K562 (cell line): ENCODE data around the gene SLC9A1. TPM values are rescaled to one million over a fixed set of nuclear protein-coding genes. Genes with fewer than 3 reads are reported as not detected.

ENCODE experiments used
- ATAC-seq: fragments of 200-7000 bp; cut with Tn5 transposase; 3 replicates; pipeline ENCODE4 v1.9.1; 2020; ENCODE audit warnings: moderate library complexity
- BruUV-seq: library from RNA; stranded (reverse); fragments of 400-500 nt; replicated peaks from 2 replicates; lab custom pipeline; 2021; lab: Mats Ljungman, UMichigan
- CTCF ChIA-PET: fragments of 300-600 bp; formaldehyde crosslinking; extraction: SDS; loops from one replicate; lab custom pipeline; 2021; ENCODE audit warnings: low intra/inter-chr PET ratio; lab: Yijun Ruan, JAX
- POLR2A ChIA-PET: fragments of 300-600, 350-650 bp; sonication (Branson Sonifier 250); formaldehyde crosslinking; extraction: SDS; loops from one replicate; lab custom pipeline; 2021; ENCODE audit warnings: antibody characterized with exemption, inconsistent platforms; lab: Yijun Ruan, JAX
- DNase-seq, 4 experiments: peaks; one replicate each; pipeline versions ENCODE4 v3.0.0 to v3.0.0-alpha.2; 2011 to 2018; ENCODE audit warnings: low spot score in 3 of 4, mixed read lengths in 3 of 4; ENCODE audit errors: extremely low read depth in 1 of 4
- FAIRE-seq: peaks from 2 replicates; lab custom pipeline; 2011; peaks lifted over from hg19 to GRCh38; lab: Jason Lieb, UNC
- H2AFZ ChIP-seq: 2 replicates; pipeline ENCODE4 v1.6.0; 2011; ENCODE audit warnings: low read depth, low read length, control low read depth, inconsistent platforms
- H3K27ac ChIP-seq: fragments of 200-600 bp; 3 replicates; pipeline ENCODE4 v1.8.0; 2011; ENCODE audit warnings: low read depth, mild to moderate bottlenecking, control low read depth, inconsistent platforms, low read length, moderate library complexity, mixed read lengths; ENCODE audit errors: extremely low read depth
- H3K27me3 ChIP-seq, 2 experiments: fragments of 300-600 bp in 1 of 2; 2 replicates in 1 of 2; 3 replicates in 1 of 2; pipeline versions ENCODE4 v1.6.0 to v1.8.0; 2011; ENCODE audit warnings: inconsistent platforms in 2 of 2, low read length in 2 of 2, mild to moderate bottlenecking in 1 of 2, mixed read lengths in 1 of 2, moderate library complexity in 1 of 2; ENCODE audit not compliant: control insufficient read depth in 2 of 2, insufficient read depth in 2 of 2
- H3K36me3 ChIP-seq: fragments of 300-600 bp; 3 replicates; pipeline ENCODE4 v1.8.0; 2011; ENCODE audit warnings: mild to moderate bottlenecking, low read length, inconsistent platforms; ENCODE audit not compliant: control insufficient read depth, insufficient read depth
- H3K4me1 ChIP-seq, 2 experiments: fragments of 200-600 bp in 1 of 2; replicated peaks in 1 of 2; 2 replicates in 1 of 2; 3 replicates in 1 of 2; pipeline versions ENCODE4 v1.5.1 to v1.8.0; 2011; ENCODE audit warnings: inconsistent platforms in 2 of 2, low read length in 2 of 2, mild to moderate bottlenecking in 1 of 2, mixed read lengths in 1 of 2, moderate library complexity in 1 of 2; ENCODE audit not compliant: control insufficient read depth in 2 of 2, insufficient read depth in 2 of 2
- H3K4me2 ChIP-seq: 2 replicates; pipeline ENCODE4 v1.6.1; 2011; ENCODE audit warnings: low read length, control low read depth, inconsistent platforms, mixed read lengths; ENCODE audit not compliant: insufficient read depth
- H3K4me3 ChIP-seq: fragments of 200-600 bp; sonication (generic), shearing (Covaris generic); 2 replicates; pipeline ENCODE4 v1.5.1; 2016; ENCODE audit warnings: control low read depth, inconsistent platforms
- H3K79me2 ChIP-seq: fragments of 200-600 bp; 3 replicates; pipeline ENCODE4 v1.8.0; 2011; ENCODE audit warnings: low read length, inconsistent platforms; ENCODE audit not compliant: control insufficient read depth, insufficient read depth
- H3K9ac ChIP-seq, 2 experiments: 2 replicates each; pipeline versions ENCODE4 v1.6.0 to v1.6.1; 2011; ENCODE audit warnings: low read depth in 2 of 2, low read length in 2 of 2, control low read depth in 1 of 2, inconsistent platforms in 1 of 2, mild to moderate bottlenecking in 1 of 2, mixed read lengths in 1 of 2; ENCODE audit not compliant: insufficient read depth in 1 of 2
- H3K9me1 ChIP-seq: one replicate; pipeline ENCODE4 v1.6.0; 2011; ENCODE audit warnings: inconsistent platforms, mild to moderate bottlenecking, low read length, moderate library complexity; ENCODE audit not compliant: control insufficient read depth, insufficient read depth
- H3K9me3 ChIP-seq: replicated peaks from 2 replicates; pipeline ENCODE4 v1.5.1; 2011; ENCODE audit warnings: low read depth, low read length, inconsistent platforms; ENCODE audit not compliant: control insufficient read depth, insufficient read depth
- H4K20me1 ChIP-seq: replicated peaks from 2 replicates; pipeline ENCODE4 v1.6.1; 2011; ENCODE audit warnings: low read length, inconsistent platforms, mixed read lengths; ENCODE audit not compliant: control insufficient read depth, insufficient read depth
- ARHGAP35 ChIP-seq: fragments of 450-650 bp; IDR thresholded peaks from 2 replicates; pipeline ENCODE4 v1.6.1; 2018; ENCODE audit not compliant: partially characterized antibody
- HEY1 ChIP-seq: fragments of 250-450 bp; sonication (Bioruptor Pico); IDR thresholded peaks from 2 replicates; pipeline ENCODE4 v1.5.0; 2020; ENCODE audit warnings: mild to moderate bottlenecking, moderate library complexity, borderline replicate concordance
- PPARD ChIP-seq: fragments of 250-450 bp; sonication (Bioruptor Pico); IDR thresholded peaks from 2 replicates; pipeline ENCODE4 v1.8.0; 2022; ENCODE audit warnings: inconsistent platforms, mild to moderate bottlenecking, moderate library complexity
- PTBP1 ChIP-seq: fragments of 200-400 bp; formaldehyde crosslinking; IDR thresholded peaks from 2 replicates; pipeline ENCODE4 v1.6.1; 2017; ENCODE audit warnings: low read depth, low read length
- TCF7 ChIP-seq: sonication (generic); IDR thresholded peaks from 2 replicates; pipeline ENCODE4 v1.6.1; 2016; ENCODE audit warnings: antibody characterized with exemption, borderline replicate concordance
- VEZF1 ChIP-seq: fragments of 200-800 bp; sonication (Bioruptor generic); IDR thresholded peaks from 2 replicates; pipeline ENCODE4 v1.6.1; 2017; ENCODE audit warnings: missing genetic modification characterization, missing compliant biosample characterization
- ZBED1 ChIP-seq: IDR thresholded peaks from 2 replicates; pipeline ENCODE4 v1.6.1; 2014
- WGBS: fragments of 100-300 bp; shearing (Covaris generic); methylation state at CpG from one replicate; pipeline ENCODE4 v1.1.6; 2016; ENCODE audit warnings: low coverage, mixed read lengths; ENCODE audit not compliant: insufficient coverage; ENCODE audit errors: missing lambda C conversion rate; 5-methylcytosine and 5-hydroxymethylcytosine counted together
- in situ Hi-C: fragments of 300-500 bp; cut with MboI; formaldehyde crosslinking; loops from 4 replicates; pipeline ENCODE4 v1.15.0; 2018; ENCODE audit warnings: inconsistent platforms, mixed read lengths
- intact Hi-C: fragments of 100-400 bp; cut with micrococcal nuclease; formaldehyde crosslinking; loops from 2 replicates; pipeline ENCODE4 v1.14.2; 2022
- polyA plus RNA-seq, 8 experiments: library from polyadenylated mRNA; depleted of rRNA in 4 of 8; stranded (reverse) in 5 of 8; unstranded in 3 of 8; fragments of >200 nt; fragmentation: Nextera tagmentation in 2 of 8; fragmentation: Illumina TruSeq in 1 of 8; extraction: Ambion mirVana in 2 of 8; extraction: Trizol in 1 of 8; gene quantifications; 2 replicates each; pipeline versions ENCODE4 v1.2.1 to v1.2.3, GENCODE V29; 2011 to 2014; ENCODE audit warnings: inconsistent platforms in 1 of 8, missing spikeins in 1 of 8
- total RNA-seq, 7 experiments: library from RNA; depleted of rRNA in 6 of 7; stranded (reverse); fragments of >200 nt in 6 of 7; fragmentation: Illumina TruSeq in 2 of 7; extraction: Trizol in 2 of 7; gene quantifications; 2 replicates each; pipeline versions ENCODE4 v1.2.1 to v1.2.3, GENCODE V29; 2011 to 2021; ENCODE audit warnings: low replicate concordance in 1 of 7

The SLC9A1 gene
- total and polyA plus RNA-seq, 9 of the 15 experiments (the other 6 are each of a cell fraction or from before 2014, with no cell fraction given), result 0.59 to 14.4 (median 2.0) TPM

GRCh38 chr1:27150641-27151040 is 4.3 kb downstream of the SLC9A1 start:
- CTCF ChIA-PET, result no interaction called here
- in situ Hi-C loops (no loop called here), intact Hi-C loops (loop anchor here (10.0 kb wide), 1 partner anchor 46 kb away; no protein-coding TSS in a partner anchor)
- H2AFZ ChIP-seq, result no peak overlapping the region
- H3K4me2 ChIP-seq, result no peak overlapping the region
- H4K20me1 ChIP-seq, result peaks cover 13% of the 10 kb centered on the region; the same call in 1 of the 2 replicates
- WGBS, result 56% methylated on average over 3 of the region's 3 CpGs
- H3K9me3 ChIP-seq, result no peaks in the 10 kb centered on the region
- H3K36me3 ChIP-seq, result no peaks in the 10 kb centered on the region; the same call in 2 of the 3 replicates
- peaks cover 38 to 41% of the 10 kb centered on the region in 2 experiments for H3K4me1 ChIP-seq
- no peak overlapping the region for H3K9ac ChIP-seq
- peaks cover 38% of the 10 kb centered on the region for H3K79me2 ChIP-seq
- POLR2A ChIA-PET, result interaction anchor here (0.6 to 11.8 kb wide), 7 partner anchors 11 to 985 kb away, joined by 3 to 380 read pairs (median 3); no protein-coding TSS in a partner anchor
- H3K4me3 ChIP-seq, result no peak overlapping the region
- no peak for ATAC-seq
- TF ChIP-seq VEZF1 (no peak), PPARD (no peak), PTBP1 (no peak), ZBED1 (no peak), HEY1 (CRISPR knock-in tag) (no peak), ARHGAP35 (no peak), TCF7 (no peak)
- TF ChIP-seq, all 486 proteins: peak for 0
- Histone ChIP-seq H3K27me3 (no peaks in the 10 kb centered on the region), H3K27ac (no peak overlapping the region), H3K9me1 (no peaks in the 10 kb centered on the region)
- DNase-seq (no peak), FAIRE-seq (no peak)
- BruUV-seq, result no TSS peak
